KMS-11 (cell line): ENCODE measurements around the gene ZRANB3.
"Not testable (repeated sequence)": the region's sequence is repeated elsewhere in the genome, so short reads cannot be mapped to it uniquely, and the experiment has no call there.

Experiments used
- H2AFZ ChIP-seq: fragments of 200-600 bp; sonication (generic); 2 replicates; pipeline ENCODE4 v1.6.1; 2016; ENCODE audit warnings: antibody characterized with exemption, mixed run types, low read depth
- H3K27ac ChIP-seq: fragments of 200-600 bp; sonication (generic); 2 replicates; pipeline ENCODE4 v1.6.1; 2016; ENCODE audit warnings: mild to moderate bottlenecking, mixed run types
- H3K27me3 ChIP-seq: fragments of 200-600 bp; sonication (generic); 2 replicates; pipeline ENCODE4 v1.6.1; 2017; ENCODE audit warnings: mild to moderate bottlenecking, low read depth, mixed run types, moderate library complexity; ENCODE audit not compliant: insufficient read depth
- H3K36me3 ChIP-seq: fragments of 200-600 bp; sonication (generic); 2 replicates; pipeline ENCODE4 v1.6.1; 2017; ENCODE audit warnings: mild to moderate bottlenecking, mixed run types; ENCODE audit not compliant: insufficient read depth
- H3K4me1 ChIP-seq: fragments of 200-600 bp; sonication (generic); 2 replicates; pipeline ENCODE4 v1.6.1; 2016; ENCODE audit warnings: mild to moderate bottlenecking, low read depth, mixed run types; ENCODE audit not compliant: poor library complexity, severe bottlenecking
- H3K4me2 ChIP-seq: fragments of 200-600 bp; sonication (generic); 2 replicates; pipeline ENCODE4 v1.7.0; 2016; ENCODE audit warnings: mild to moderate bottlenecking, mixed run types
- H3K4me3 ChIP-seq: fragments of 200-600 bp; sonication (generic); IDR thresholded peaks from 2 replicates; pipeline ENCODE4 v1.6.1; 2017; ENCODE audit warnings: low read depth, low read length, mixed read lengths; ENCODE audit not compliant: insufficient read depth
- H3K79me2 ChIP-seq: fragments of 200-600 bp; sonication (generic); 2 replicates; pipeline ENCODE4 v1.6.1; 2016; ENCODE audit warnings: low read depth, mixed run types; ENCODE audit not compliant: insufficient read depth
- H3K9ac ChIP-seq: fragments of 200-600 bp; sonication (generic); 2 replicates; pipeline ENCODE4 v1.6.1; 2016; ENCODE audit warnings: mild to moderate bottlenecking, mixed run types
- H4K20me1 ChIP-seq: fragments of 200-600 bp; sonication (generic); 2 replicates; pipeline ENCODE4 v1.6.1; 2016; ENCODE audit warnings: mild to moderate bottlenecking, mixed run types; ENCODE audit not compliant: insufficient read depth
- CTCF ChIP-seq: fragments of 200-600 bp; sonication (generic); conservative IDR thresholded peaks from 2 replicates; pipeline ENCODE4 v1.6.1; 2017; ENCODE audit warnings: low read depth, mild to moderate bottlenecking, antibody characterized with exemption, low read length, moderate library complexity, mixed read lengths

ZRANB3 gene

GRCh38 chr2:135373702-135374101 lies 157.3 kb downstream of the ZRANB3 start:
- no peaks in the 10 kb centered on the region for H3K79me2 ChIP-seq
- TF ChIP-seq CTCF = no peak
- no peak overlapping the region for H2AFZ ChIP-seq
- no peaks in the 10 kb centered on the region for H3K36me3 ChIP-seq
- no peak overlapping the region for H3K4me3 ChIP-seq
- H3K4me1 ChIP-seq = no peaks in the 10 kb centered on the region
- no peaks in the 10 kb centered on the region for H4K20me1 ChIP-seq
- H3K4me2 ChIP-seq = no peak overlapping the region
- no peak overlapping the region for H3K9ac ChIP-seq
- no peak overlapping the region for H3K27ac ChIP-seq
- H3K27me3 ChIP-seq = no peaks in the 10 kb centered on the region

- Histone ChIP-seq H3K4me1 (no peaks in the 10 kb centered on the region), H2AFZ (no peak overlapping the region), H3K9ac (no peak overlapping the region), H3K4me3 (no peak overlapping the region), H3K27ac (no peak overlapping the region), H4K20me1 (no peaks in the 10 kb centered on the region), H3K27me3 (no peaks in the 10 kb centered on the region), H3K79me2 (no peaks in the 10 kb centered on the region), H3K4me2 (no peak overlapping the region), H3K36me3 (no peaks in the 10 kb centered on the region)
- no peak for TF ChIP-seq CTCF
These were observed 181.1 kb downstream of the ZRANB3 start for GRCh38 chr2:135349941-135350340.

DNA sequence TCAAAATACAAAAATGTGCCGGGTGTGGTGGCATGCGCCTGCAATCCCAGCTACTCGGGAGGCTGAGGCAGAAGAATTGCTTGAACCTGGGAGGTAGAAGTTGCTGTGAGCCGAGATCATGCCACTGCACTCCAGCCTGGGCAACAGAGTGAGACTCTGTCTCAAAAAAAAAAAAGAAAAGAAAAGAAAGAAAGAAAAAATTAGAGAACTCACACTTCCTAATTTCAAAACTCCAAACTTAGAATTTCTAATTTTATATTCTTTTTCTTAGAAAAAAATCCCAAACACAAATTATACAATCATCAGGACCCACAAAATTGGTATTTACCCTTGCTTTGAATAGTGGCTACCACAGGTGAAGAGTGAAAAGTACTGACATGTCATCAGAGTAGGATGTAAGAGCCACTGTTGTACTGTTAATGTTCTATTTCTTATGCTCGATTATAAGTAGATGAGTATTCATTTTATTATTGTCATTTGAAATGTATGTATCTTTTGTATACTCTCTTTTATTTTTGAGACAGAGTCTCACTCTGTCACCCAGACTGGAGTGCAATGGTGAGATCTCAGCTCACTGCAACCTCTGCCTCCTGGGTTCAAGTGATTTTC lies 182.8 kb downstream of the ZRANB3 start:
- H3K4me3 ChIP-seq, H2AFZ ChIP-seq, H3K27me3 ChIP-seq, H3K4me2 ChIP-seq, H3K4me1 ChIP-seq, H3K27ac ChIP-seq, H4K20me1 ChIP-seq, H3K9ac ChIP-seq, H3K36me3 ChIP-seq, H3K79me2 ChIP-seq: not testable (repeated sequence)

- Histone ChIP-seq H3K36me3 (no peaks in the 10 kb centered on the region), H4K20me1 (no peaks in the 10 kb centered on the region), H3K27me3 (no peaks in the 10 kb centered on the region), H3K9ac (no peak overlapping the region), H3K4me2 (no peak overlapping the region), H3K4me1 (no peaks in the 10 kb centered on the region), H2AFZ (no peak overlapping the region), H3K27ac (no peak overlapping the region), H3K79me2 (no peaks in the 10 kb centered on the region), H3K4me3 (no peak overlapping the region)
- TF ChIP-seq CTCF = no peak
These were observed 193.9 kb downstream of the ZRANB3 start for GRCh38 chr2:135337071-135337470.

GRCh38 chr2:135335256-135335655 lies 195.8 kb downstream of the ZRANB3 start:
- no peaks in the 10 kb centered on the region for H3K36me3 ChIP-seq
- no peak overlapping the region for H3K4me2 ChIP-seq
- no peaks in the 10 kb centered on the region for H3K27me3 ChIP-seq
- no peaks in the 10 kb centered on the region for H4K20me1 ChIP-seq
- no peak overlapping the region for H3K4me3 ChIP-seq
- no peaks in the 10 kb centered on the region for H3K4me1 ChIP-seq
- no peak overlapping the region for H3K27ac ChIP-seq
- no peak overlapping the region for H3K9ac ChIP-seq
- H2AFZ ChIP-seq = no peak overlapping the region
- no peaks in the 10 kb centered on the region for H3K79me2 ChIP-seq
- no peak for TF ChIP-seq CTCF
